Caco-2 (cell line): ENCODE data around the gene PRR36. TPM values are rescaled to one million over a fixed set of nuclear protein-coding genes. Genes with fewer than 3 reads are reported as not detected.
"Not testable (repeated sequence)": the region's sequence is repeated elsewhere in the genome, so short reads cannot be mapped to it uniquely, and the experiment has no call there.

Experiments used
- BruUV-seq: library from RNA; stranded (reverse); fragments of 400-500 nt; replicated peaks from 2 replicates; lab custom pipeline; 2021; lab: Mats Ljungman, UMichigan
- CTCF ChIA-PET: fragments of 300-600 bp; sonication (Branson Sonifier 250); formaldehyde crosslinking; loops from one replicate; lab custom pipeline; 2022; ENCODE audit warnings: antibody characterized with exemption; lab: Charles Lee
- POLR2A ChIA-PET: fragments of 300-600 bp; sonication (Branson Sonifier 250); formaldehyde crosslinking; loops from one replicate; lab custom pipeline; 2022; ENCODE audit warnings: antibody characterized with exemption; lab: Charles Lee
- DNase-seq, 2 experiments: peaks; one replicate each; pipeline versions ENCODE4 v3.0.0 to v3.0.0-alpha.2; 2020 to 2022
- H3K27me3 ChIP-seq: replicated peaks from 2 replicates; pipeline ENCODE4 v1.6.0; 2011; ENCODE audit warnings: low read length; ENCODE audit not compliant: control insufficient read depth, insufficient read depth
- H3K36me3 ChIP-seq: 2 replicates; pipeline ENCODE4 v1.5.1; 2011; ENCODE audit warnings: low read length; ENCODE audit not compliant: control insufficient read depth, insufficient read depth
- H3K4me1 ChIP-seq: fragments of 250-450 bp; sonication (Bioruptor Pico); 2 replicates; pipeline ENCODE4 v1.5.1; 2020; ENCODE audit warnings: mild to moderate bottlenecking
- H3K4me3 ChIP-seq: 2 replicates; pipeline ENCODE4 v1.5.1; 2011; ENCODE audit warnings: low read depth, mild to moderate bottlenecking, control low read depth, low read length
- H3K9me3 ChIP-seq: fragments of 250-450 bp; sonication (Bioruptor Pico); 2 replicates; pipeline ENCODE4 v1.5.1; 2020; ENCODE audit warnings: mild to moderate bottlenecking, moderate library complexity
- H3K27ac Mint-ChIP-seq: one replicate; pipeline ENCODE4 v1.8.0; 2022; ENCODE audit warnings: mixed read lengths; ENCODE audit not compliant: unreplicated experiment
- H3K27me3 Mint-ChIP-seq: one replicate; pipeline ENCODE4 v1.8.0; 2022; ENCODE audit warnings: mixed read lengths; ENCODE audit not compliant: insufficient read depth, unreplicated experiment
- H3K36me3 Mint-ChIP-seq: one replicate; pipeline ENCODE4 v1.8.0; 2022; ENCODE audit warnings: mild to moderate bottlenecking, mixed read lengths; ENCODE audit not compliant: insufficient read depth, unreplicated experiment
- H3K4me1 Mint-ChIP-seq: one replicate; pipeline ENCODE4 v1.8.0; 2022; ENCODE audit warnings: low read depth, mixed read lengths; ENCODE audit not compliant: unreplicated experiment
- H3K4me3 Mint-ChIP-seq: one replicate; pipeline ENCODE4 v1.8.0; 2022; ENCODE audit warnings: mild to moderate bottlenecking, moderate library complexity, mixed read lengths; ENCODE audit not compliant: unreplicated experiment
- H3K9me3 Mint-ChIP-seq: one replicate; pipeline ENCODE4 v1.8.0; 2022; ENCODE audit warnings: mixed read lengths; ENCODE audit not compliant: unreplicated experiment
- intact Hi-C: fragments of 100-400 bp; cut with micrococcal nuclease; formaldehyde crosslinking; loops from one replicate; pipeline ENCODE4 v1.10.0; 2022; ENCODE audit not compliant: unreplicated experiment
- total RNA-seq: library from RNA; stranded (reverse); gene quantifications from 2 replicates; pipeline ENCODE4 v1.2.3, GENCODE V29; 2022
- TF ChIP-seq, protein P1 (sequence below), 2 experiments: fragments of 200-600 bp in 1 of 2; IDR thresholded peaks; 1 replicate in 1 of 2; 2 replicates in 1 of 2; pipeline versions ENCODE4 v1.5.1 to v1.8.0; 2011 to 2022; ENCODE audit warnings: antibody characterized with exemption in 1 of 2, control low read depth in 1 of 2, inconsistent platforms in 1 of 2, low read depth in 1 of 2, low read length in 1 of 2, mild to moderate bottlenecking in 1 of 2, moderate library complexity in 1 of 2; ENCODE audit not compliant: insufficient read depth in 1 of 2, severe bottlenecking in 1 of 2, unreplicated experiment in 1 of 2

PRR36 gene
- total RNA-seq, 1 experiment from 2014 or later: 3.7 TPM

DNA sequence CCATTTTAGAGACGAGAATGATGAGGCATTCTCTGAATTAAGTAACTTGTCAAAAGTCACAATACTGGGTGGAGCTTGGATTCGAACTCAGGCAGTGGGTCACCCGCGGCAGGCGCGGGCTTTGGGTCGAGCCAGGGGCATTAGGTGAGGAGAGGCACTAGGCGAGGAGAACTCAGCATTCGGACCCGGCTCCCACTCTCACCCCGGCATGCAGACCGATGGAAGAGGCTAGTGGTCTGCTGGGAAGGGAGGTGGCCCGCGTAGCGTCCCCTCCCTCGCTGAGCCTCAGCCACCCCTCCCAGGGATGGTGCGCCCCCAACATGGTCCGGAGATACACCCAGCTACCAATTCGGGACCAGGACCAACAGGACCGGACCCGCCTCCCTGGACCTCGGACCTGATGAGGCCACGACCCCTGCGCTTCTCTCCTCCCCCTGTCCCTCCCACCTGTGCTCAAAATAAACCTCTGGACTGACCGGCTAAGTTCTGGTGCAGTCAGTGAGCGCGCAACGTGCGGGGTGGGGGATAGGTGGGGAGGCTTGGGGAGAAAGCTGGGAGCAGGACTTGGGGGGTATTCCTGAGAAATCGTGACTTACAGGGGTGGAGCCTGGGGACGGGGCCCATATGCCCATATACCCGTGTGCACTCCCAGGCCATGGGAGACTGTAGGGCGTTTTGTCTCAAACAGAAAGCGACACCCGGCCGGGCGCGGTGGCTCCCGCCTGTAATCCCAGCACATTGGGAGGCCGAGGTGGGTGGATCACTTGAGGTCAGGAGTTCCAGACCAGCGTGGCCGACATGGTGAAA lies 44.6 kb upstream of the PRR36 start:
- no TSS peak for BruUV-seq
- TF ChIP-seq, protein P1, sequence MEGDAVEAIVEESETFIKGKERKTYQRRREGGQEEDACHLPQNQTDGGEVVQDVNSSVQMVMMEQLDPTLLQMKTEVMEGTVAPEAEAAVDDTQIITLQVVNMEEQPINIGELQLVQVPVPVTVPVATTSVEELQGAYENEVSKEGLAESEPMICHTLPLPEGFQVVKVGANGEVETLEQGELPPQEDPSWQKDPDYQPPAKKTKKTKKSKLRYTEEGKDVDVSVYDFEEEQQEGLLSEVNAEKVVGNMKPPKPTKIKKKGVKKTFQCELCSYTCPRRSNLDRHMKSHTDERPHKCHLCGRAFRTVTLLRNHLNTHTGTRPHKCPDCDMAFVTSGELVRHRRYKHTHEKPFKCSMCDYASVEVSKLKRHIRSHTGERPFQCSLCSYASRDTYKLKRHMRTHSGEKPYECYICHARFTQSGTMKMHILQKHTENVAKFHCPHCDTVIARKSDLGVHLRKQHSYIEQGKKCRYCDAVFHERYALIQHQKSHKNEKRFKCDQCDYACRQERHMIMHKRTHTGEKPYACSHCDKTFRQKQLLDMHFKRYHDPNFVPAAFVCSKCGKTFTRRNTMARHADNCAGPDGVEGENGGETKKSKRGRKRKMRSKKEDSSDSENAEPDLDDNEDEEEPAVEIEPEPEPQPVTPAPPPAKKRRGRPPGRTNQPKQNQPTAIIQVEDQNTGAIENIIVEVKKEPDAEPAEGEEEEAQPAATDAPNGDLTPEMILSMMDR (IDR thresholded peaks at IDR 0.05; ENCODE audit: insufficient read depth in 1 of 2, low read depth in 1 of 2, low read length in 1 of 2, severe bottlenecking in 1 of 2, unreplicated experiment in 1 of 2): no peak
- Mint-ChIP-seq H3K36me3 (peaks cover 28% of the 10 kb centered on the region), H3K27me3 (no peaks in the 10 kb centered on the region), H3K4me1 (peaks cover 7% of the 10 kb centered on the region), H3K4me3 (peak overlapping the region; percentile 87), H3K27ac (no peak overlapping the region), H3K9me3 (no peaks in the 10 kb centered on the region)
- Histone ChIP-seq H3K4me3 (peak overlapping the region; percentile 63; the same call in 1 of the 2 replicates), H3K9me3 (no peaks in the 10 kb centered on the region), H3K27me3 (no peaks in the 10 kb centered on the region), H3K36me3 (no peaks in the 10 kb centered on the region), H3K4me1 (peaks cover 16% of the 10 kb centered on the region)
- intact Hi-C loops: no loop called here
- DNase-seq: no peak
- ChIA-PET CTCF (interaction anchor here (1.2 to 3.6 kb wide), 6 partner anchors 8 to 66 kb away, joined by 4 to 50 read pairs (median 20); partner anchors contain the start of genes CTXN1, MAP2K7 and TIMM44), POLR2A (interaction anchor here (0.6 to 2.2 kb wide), 2 partner anchors 15 to 31 kb away, joined by 8 to 69 read pairs; partner anchors contain the start of genes LRRC8E and MAP2K7)

DNA sequence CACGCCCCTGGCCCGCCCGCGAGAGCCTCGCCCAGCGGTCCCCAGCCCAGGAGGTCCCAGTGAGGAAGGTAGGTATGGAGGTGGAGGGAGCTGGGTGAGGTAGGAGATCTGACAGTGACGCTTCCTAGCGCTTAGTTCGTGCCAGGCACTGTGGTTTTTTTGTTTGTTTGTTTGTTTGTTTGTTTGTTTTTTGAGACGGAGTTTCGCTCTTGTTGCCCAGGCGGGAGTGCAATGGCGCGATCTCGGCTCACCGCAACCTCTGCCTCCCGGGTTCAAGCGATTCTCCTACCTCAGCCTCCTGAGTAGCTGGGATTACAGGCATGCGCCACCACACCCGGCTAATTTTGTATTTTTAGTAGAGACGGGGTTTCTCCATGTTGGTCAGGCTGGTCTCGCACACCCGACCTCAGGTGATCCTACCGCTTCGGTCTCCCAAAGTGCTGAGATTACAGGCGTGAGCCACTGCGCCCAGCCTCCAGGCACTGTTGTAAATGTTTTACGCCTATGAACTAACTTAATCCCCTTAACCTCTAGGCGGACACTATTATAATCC lies 43.9 kb upstream of the PRR36 start:
- CTCF ChIA-PET: interaction anchor here (0.9 to 3.0 kb wide), 6 partner anchors 9 to 49 kb away, joined by 3 to 14 read pairs (median 5); partner anchors contain the start of genes CTXN1, MAP2K7 and TIMM44

DNA sequence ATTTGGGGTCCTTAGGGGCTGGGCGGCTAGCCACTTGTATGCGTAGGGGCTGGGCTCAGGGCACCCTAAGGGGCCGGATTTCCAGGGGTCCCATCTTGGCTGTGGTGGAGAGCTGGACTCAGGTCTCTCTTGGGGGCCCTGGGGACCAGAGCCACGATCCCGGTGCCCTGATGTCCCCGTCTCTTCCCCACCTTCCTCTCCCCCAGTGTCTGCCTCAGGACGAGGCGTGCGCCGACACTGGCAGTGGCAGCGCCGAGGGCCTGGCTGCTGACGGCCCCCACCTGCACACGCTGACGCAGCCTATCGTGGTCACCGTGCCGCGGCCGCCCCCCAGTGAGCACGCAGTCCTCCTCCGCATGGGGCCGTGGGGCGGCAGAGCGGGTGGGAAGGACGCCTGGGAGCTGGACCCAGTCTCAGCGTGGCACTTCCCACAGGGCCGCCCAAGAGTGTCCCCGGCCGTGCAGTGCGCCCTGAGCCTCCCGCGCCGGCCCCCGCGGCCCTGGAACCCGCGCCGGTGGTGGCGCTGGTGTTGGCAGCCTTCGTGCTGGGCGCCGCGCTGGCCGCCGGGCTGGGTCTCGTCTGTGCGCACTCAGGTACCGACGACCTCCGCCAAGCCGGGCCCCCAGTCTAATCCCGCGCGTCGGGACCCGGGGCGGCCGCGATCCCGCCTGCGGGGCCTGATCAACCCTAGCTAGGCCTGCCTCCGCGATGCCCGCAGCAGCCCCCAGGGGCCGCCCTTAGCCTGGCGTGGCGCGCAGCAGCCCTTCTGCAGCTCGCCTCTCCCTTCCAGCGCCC lies 43.3 kb upstream of the PRR36 start:
- Histone ChIP-seq H3K36me3 (no peaks in the 10 kb centered on the region), H3K4me3 (peak overlapping the region; percentile 58), H3K27me3 (no peaks in the 10 kb centered on the region), H3K4me1 (peaks cover 16% of the 10 kb centered on the region), H3K9me3 (no peaks in the 10 kb centered on the region)
- Mint-ChIP-seq H3K9me3 (no peaks in the 10 kb centered on the region), H3K4me1 (peaks cover 7% of the 10 kb centered on the region), H3K27me3 (no peaks in the 10 kb centered on the region), H3K36me3 (peaks cover 32% of the 10 kb centered on the region), H3K27ac (no peak overlapping the region), H3K4me3 (peak overlapping the region; percentile 87)
- DNase-seq: peak; percentile 73 to 79
- POLR2A ChIA-PET: interaction anchor here (0.8 to 1.0 kb wide), 3 partner anchors 14 to 26 kb away, joined by 3 to 4 read pairs (median 3); partner anchors contain the start of gene MAP2K7
- CTCF ChIA-PET: interaction anchor here (0.9 to 3.0 kb wide), 6 partner anchors 9 to 48 kb away, joined by 3 to 14 read pairs (median 5); partner anchors contain the start of genes CTXN1, MAP2K7 and TIMM44
- TF ChIP-seq, protein P1 (IDR thresholded peaks at IDR 0.05; ENCODE audit: insufficient read depth in 1 of 2, low read depth in 1 of 2, low read length in 1 of 2, severe bottlenecking in 1 of 2, unreplicated experiment in 1 of 2): peak; percentile 50 to 72
- BruUV-seq: no TSS peak
- intact Hi-C loops: no loop called here

More for the DNA sequence above, 43.9 kb upstream of the PRR36 start:
- Histone ChIP-seq H3K4me3 (peak overlapping the region; percentile 58), H3K4me1 (peaks cover 16% of the 10 kb centered on the region)
- H3K4me3 Mint-ChIP-seq: peak overlapping the region; percentile 87
- H3K4me1 Mint-ChIP-seq, H3K36me3 ChIP-seq, DNase-seq, H3K27me3 Mint-ChIP-seq, H3K9me3 Mint-ChIP-seq, H3K9me3 ChIP-seq, BruUV-seq, H3K27ac Mint-ChIP-seq, intact Hi-C loops, H3K27me3 ChIP-seq: not testable (repeated sequence)
- H3K36me3 Mint-ChIP-seq: peaks cover 26% of the 10 kb centered on the region
- POLR2A ChIA-PET: interaction anchor here (0.8 to 1.0 kb wide), 2 partner anchors 15 to 26 kb away, joined by 3 to 4 read pairs; partner anchors contain the start of gene MAP2K7
